GM12878 (cell line): ENCODE data around the gene ZNF174.

Experiments
- JUNB ChIP-seq: IDR thresholded peaks from 2 replicates; pipeline ENCODE4 v1.6.1; 2016; ENCODE audit warnings: antibody characterized with exemption, mild to moderate bottlenecking
- POLR2A ChIP-seq: IDR thresholded peaks from 2 replicates; pipeline ENCODE4 v1.6.1; 2011; ENCODE audit warnings: low read depth, mild to moderate bottlenecking, low read length
- SMC3 ChIP-seq: IDR thresholded peaks from 2 replicates; pipeline ENCODE4 v1.6.1; 2011; ENCODE audit warnings: low read length, improper control_type of control experiment, borderline replicate concordance
- TCF3 ChIP-seq: IDR thresholded peaks from 2 replicates; pipeline ENCODE4 v1.6.1; 2012; ENCODE audit warnings: low read depth, mild to moderate bottlenecking, low read length, borderline replicate concordance; ENCODE audit not compliant: insufficient read depth
- TF ChIP-seq, protein P1 (sequence below): IDR thresholded peaks from 2 replicates; pipeline ENCODE4 v1.6.1; 2012; ENCODE audit warnings: low read depth, low read length, improper control_type of control experiment
- TF ChIP-seq, protein P2 (sequence below), 3 experiments: IDR thresholded peaks in 2 of 3; conservative IDR thresholded peaks in 1 of 3; 2 replicates each; pipeline ENCODE4 v1.5.1; 2011; ENCODE audit warnings: low read depth in 3 of 3, low read length in 3 of 3, mild to moderate bottlenecking in 3 of 3, control low read depth in 2 of 3, moderate library complexity in 2 of 3, inconsistent platforms in 1 of 3, mixed read lengths in 1 of 3; ENCODE audit not compliant: control insufficient read depth in 2 of 3, insufficient read depth in 1 of 3; ENCODE audit errors: extremely low read depth in 1 of 3

DNA sequence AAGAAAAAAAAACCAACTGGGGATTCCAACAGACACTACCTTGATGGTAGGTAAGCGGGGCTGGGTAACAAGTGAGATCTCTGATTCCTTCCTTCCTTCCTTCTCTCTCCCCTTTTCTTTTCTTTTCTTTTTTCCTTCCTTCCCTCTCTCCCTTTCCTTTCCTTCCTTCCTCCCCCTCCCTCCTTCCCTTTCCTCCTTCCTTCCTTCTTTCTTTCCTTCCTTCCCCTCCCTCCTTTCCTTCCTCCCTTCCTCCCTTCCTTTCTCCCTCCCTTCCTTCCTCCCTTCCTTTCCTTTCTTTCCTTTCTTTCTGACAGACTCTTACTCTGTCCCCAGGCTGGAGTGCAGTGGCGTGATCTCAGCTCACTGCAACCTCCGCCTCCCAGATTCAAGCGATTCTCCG lies 25.3 kb upstream of the ZNF174 start:
- TF ChIP-seq, protein P1, sequence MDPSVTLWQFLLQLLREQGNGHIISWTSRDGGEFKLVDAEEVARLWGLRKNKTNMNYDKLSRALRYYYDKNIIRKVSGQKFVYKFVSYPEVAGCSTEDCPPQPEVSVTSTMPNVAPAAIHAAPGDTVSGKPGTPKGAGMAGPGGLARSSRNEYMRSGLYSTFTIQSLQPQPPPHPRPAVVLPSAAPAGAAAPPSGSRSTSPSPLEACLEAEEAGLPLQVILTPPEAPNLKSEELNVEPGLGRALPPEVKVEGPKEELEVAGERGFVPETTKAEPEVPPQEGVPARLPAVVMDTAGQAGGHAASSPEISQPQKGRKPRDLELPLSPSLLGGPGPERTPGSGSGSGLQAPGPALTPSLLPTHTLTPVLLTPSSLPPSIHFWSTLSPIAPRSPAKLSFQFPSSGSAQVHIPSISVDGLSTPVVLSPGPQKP = no peak
- TF ChIP-seq TCF3 (no peak), JUNB (no peak), SMC3 (no peak), POLR2A (no peak)
- TF ChIP-seq, protein P2, sequence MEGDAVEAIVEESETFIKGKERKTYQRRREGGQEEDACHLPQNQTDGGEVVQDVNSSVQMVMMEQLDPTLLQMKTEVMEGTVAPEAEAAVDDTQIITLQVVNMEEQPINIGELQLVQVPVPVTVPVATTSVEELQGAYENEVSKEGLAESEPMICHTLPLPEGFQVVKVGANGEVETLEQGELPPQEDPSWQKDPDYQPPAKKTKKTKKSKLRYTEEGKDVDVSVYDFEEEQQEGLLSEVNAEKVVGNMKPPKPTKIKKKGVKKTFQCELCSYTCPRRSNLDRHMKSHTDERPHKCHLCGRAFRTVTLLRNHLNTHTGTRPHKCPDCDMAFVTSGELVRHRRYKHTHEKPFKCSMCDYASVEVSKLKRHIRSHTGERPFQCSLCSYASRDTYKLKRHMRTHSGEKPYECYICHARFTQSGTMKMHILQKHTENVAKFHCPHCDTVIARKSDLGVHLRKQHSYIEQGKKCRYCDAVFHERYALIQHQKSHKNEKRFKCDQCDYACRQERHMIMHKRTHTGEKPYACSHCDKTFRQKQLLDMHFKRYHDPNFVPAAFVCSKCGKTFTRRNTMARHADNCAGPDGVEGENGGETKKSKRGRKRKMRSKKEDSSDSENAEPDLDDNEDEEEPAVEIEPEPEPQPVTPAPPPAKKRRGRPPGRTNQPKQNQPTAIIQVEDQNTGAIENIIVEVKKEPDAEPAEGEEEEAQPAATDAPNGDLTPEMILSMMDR (IDR thresholded peaks at IDR 0.05 in 2 of 3, conservative IDR thresholded peaks at IDR 0.05 in 1 of 3; ENCODE audit: control insufficient read depth in 2 of 3, extremely low read depth in 1 of 3, insufficient read depth in 1 of 3, low read depth in 3 of 3, low read length in 3 of 3) = no peak
